HG02840 (cell line): Measurements from ENCODE around the gene CHCHD6.

ENCODE experiments used
- ATAC-seq: cut with Tn5 transposase; IDR thresholded peaks from one replicate; pipeline ENCODE4 v1.9.1; 2021; ENCODE audit warnings: mild to moderate bottlenecking, moderate library complexity, moderate number of reproducible peaks; ENCODE audit not compliant: unreplicated experiment, low FRiP score

The CHCHD6 gene

DNA sequence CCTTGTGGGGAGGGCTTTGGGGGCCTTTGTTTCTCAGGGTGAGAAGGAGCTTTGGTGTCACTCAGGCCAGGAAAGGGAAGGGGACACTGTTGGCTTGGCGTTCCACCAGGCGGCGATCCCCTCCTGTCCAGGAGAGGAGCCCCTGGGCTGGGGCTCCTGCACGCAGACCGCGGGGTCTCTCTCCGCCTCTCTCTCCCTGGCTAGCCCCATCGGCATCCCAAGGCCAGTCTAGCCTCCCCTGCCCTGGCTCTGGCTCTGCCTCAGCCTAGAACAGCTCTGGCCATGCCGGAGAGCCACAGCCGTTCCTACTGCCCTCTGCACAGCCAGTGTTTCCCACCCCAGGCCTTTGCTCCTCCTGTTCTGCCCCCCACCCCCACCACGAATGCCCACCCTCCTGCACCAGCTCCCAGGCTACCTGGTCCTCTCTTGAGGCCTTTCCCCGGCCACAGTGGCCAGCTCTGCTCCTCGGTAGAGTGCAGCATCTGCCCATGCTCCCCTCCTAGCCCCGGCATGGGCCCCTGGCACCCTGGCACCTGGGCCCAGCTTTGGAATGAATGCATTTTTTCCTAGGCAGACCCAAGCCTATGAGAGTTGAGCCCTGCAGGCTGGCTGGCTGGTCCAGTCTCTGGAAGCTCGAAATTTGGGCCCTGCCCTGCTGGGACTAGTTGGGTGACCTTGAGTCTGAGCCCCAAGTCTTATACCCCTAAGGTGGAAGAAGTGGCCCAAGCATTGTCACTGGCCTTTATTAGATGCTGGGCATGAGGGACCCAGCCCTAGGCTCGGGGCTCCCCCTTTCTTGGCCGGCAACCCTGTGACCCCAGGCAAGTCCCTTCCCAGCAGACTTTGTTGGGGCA, 281.3 kb downstream of the CHCHD6 start:
- ATAC-seq: no peak

DNA sequence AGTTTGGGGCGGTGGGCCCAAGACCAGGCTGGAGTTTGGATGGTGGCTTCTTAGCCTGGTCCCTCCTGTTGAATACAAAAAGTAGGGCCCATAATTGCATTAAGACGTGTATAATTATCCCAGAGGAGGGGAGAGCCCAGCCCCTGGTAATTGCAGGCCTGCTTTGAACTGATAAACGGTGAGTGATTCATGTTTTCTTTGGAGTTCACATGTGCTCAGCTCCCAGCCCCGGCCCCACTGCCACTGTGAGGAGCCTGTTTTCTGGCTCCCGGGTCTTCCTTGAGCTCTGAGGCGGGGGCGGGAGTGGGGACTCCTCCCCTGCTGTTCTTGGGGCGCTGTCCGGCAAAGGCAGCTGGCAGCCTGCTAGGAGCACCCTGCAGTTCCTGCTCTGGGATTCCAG, 282.0 kb downstream of the CHCHD6 start:
- no peak for ATAC-seq

DNA sequence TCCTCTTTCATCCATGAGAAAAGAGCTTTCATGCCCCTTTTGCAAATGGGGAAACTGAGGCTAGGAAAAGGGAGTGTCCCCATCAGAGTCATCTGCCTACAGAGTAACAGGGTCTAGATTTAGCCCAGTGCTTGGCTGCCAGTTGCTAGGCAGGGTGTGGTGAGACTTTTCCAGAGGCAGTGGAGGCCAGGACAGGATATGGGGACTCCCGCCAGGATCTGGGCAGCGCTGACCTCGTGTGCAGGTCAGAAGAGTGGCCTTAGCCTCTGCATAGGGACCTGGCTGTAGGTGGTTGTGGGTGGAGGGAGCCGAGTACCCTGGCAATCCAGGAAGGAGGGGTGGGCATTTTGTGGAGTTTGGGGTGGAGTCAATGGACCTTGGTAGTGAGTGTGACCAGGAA, 283.1 kb downstream of the CHCHD6 start:
- no peak for ATAC-seq

DNA sequence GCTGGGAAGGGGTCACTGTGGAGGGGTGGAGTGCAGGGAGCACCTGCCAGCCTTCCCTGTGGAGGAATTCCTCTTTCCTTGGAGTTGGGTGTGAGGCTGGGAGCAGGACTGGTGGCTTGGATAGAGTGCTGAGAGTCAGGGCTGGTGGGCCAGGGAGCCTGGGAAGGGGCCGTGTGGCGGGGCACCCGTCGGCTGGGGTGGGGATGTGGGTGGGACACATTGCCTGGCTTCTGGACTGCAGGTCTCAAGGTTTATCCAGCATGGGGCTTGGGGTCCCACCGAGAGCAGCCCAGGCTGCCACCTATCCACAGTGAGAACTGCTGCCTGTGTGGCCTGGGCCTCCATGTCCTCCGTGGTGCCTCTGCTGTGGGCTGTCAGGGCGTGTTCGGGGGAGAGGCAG, 283.6 kb downstream of the CHCHD6 start:
- ATAC-seq: no peak

DNA sequence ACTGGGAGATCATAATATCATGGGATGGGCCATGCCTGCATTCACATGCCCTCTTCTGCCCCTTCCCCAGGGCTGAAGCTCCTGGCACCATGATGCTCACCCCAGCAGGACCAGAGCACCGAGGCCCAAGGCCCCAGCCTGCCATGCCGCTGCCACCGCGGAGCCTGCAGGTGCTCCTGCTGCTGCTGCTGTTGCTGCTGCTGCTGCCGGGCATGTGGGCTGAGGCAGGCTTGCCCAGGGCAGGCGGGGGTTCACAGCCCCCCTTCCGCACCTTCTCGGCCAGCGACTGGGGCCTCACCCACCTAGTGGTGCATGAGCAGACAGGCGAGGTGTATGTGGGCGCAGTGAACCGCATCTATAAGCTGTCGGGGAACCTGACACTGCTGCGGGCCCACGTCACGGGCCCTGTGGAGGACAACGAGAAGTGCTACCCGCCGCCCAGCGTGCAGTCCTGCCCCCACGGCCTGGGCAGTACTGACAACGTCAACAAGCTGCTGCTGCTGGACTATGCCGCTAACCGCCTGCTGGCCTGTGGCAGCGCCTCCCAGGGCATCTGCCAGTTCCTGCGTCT, 284.5 kb downstream of the CHCHD6 start:
- no peak for ATAC-seq

DNA sequence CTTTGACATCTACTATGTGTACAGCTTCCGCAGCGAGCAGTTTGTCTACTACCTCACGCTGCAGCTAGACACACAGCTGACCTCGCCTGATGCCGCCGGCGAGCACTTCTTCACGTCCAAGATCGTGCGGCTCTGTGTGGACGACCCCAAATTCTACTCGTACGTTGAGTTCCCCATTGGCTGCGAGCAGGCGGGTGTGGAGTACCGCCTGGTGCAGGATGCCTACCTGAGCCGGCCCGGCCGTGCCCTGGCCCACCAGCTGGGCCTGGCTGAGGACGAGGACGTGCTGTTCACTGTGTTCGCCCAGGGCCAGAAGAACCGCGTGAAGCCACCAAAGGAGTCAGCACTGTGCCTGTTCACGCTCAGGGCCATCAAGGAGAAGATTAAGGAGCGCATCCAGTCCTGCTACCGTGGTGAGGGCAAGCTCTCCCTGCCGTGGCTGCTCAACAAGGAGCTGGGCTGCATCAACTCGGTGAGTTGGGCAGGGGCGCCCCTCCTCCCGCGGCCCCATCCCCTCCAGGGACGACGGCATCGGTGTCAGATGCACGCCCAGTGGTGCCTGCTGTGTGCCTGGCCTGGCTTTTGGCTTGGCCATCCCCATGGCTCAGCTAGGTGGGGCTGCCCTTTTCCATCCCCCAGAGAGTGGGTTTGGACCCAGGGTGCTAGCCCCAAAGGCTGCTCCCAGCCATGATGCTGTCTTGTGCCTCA, 285.4 kb downstream of the CHCHD6 start:
- ATAC-seq: no peak

DNA sequence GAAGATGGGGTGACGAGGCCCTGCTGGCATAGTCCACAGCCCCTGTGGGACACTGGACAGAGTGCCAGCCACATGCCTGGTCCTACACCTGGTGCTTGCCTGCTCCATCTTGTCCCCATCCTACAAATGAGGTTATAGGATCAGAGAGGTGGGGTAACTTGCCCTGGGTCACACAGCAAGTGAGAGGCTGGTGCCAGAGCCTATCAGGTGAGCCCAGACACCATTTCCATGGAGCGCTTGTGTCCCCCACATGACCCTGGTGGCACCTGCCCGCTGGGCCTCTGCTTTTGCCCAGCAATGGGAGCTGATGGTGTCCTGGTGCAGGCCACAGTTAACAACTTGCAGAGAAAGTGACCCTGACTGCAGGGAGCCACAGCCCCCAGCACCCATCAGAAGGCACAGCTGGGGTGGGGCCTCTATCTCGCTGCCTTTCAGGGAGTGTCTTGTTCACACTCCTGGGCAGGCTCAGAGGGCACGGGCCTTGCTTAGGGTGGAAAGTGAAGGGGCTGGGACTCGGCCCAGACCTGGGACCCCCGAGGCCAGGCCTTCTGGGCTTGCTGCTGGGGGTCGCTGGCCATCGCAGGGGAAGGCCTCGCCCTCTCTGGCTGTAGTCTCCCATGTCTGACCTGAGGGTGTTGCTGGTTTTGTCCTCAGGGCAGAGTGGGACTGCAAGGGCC, 286.1 kb downstream of the CHCHD6 start:
- no peak for ATAC-seq

DNA sequence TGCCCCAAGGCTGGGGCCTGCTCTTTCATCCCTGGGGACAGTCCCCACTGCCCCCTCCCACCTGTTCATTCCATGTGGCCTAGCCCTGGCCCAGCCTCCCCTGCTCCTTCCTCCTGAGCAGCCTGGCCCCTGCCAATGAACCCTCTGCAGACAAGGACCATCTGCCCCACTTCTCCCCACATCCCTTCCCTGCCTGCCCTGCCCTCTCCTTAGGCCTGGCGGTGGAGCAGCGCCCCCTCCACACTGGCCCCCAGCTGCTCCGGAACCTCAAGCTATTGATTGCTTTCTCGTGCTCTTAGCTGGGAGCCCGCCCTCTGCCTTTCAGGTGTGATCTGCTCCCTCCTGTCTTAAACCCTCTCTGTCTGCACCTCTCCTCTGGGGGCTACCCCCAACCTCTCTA, 286.9 kb downstream of the CHCHD6 start:
- no peak for ATAC-seq

DNA sequence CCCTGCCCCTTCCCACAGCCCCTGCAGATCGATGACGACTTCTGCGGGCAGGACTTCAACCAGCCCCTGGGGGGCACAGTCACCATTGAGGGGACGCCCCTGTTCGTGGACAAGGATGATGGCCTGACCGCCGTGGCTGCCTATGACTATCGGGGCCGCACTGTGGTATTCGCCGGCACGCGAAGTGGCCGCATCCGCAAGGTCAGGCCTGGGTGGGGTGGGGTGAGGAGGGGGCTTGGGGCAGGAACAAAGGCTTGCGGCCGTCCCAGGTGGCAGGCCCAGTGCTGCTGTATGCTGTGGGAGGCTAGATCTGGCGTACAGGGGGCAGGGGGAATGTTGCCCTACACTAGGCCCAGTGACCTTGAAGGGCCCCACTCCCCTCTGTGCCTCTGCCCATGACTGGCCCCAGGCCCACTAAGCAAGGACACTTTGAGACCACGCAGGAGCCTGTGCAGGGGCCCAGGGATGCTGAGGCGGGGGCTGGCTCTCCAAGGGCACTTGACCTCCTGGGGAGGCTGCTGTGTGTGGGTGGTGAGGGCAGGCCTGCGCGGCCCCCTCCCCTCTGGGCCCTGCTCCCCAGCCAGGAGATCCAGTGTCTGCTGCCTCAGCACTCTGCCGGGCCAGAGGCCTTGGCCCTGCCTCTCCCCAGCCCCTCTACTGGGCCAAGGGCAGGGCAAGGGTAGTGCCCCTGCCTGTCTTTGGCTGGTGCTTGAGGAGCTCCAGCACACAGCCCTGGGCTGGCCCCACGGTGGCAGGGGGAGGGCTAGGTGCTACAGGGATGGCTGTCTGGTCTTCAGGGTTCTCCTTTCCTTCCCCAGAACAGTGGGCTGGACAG, 287.5 kb downstream of the CHCHD6 start:
- no peak for ATAC-seq

DNA sequence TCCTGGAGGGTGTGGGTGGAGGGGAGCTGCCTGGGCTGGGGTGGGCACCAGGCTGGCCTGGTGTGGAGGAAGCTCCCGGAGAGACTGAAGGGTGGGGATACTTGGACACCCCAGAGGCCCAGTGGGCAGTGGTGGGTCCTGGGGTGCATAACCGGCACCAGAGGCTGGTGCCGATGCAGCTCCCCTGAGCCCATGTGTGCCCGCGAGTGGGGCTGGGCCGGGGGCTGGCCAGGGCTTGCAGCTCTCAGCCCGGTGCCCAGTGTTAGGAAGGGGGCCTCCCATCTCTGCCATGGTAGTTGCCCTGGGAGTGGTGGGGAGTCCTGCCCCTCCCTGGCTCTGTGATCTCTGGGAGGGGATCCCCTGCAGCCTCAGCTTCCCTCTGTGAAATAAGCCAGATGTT, 288.2 kb downstream of the CHCHD6 start:
- no peak for ATAC-seq

DNA sequence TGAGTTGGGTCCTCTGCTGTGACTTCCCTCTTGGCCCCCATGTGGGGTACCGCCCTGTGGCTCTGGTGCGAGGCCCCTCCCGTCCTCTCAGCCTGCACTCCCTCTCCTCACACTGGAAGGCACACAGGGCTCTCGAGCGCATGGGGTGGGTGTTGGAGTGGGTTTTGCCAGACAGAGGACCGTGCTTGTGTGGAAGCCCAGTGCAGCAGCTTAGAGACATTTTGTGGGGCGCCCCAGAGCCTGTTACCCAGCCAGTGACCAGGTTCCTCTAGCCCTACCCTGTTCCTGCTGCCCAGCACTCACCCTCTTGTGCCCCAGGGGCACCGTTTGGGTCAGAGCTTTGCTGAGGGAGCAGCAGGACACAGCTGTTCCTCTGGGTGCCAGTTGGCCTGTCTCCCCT, 288.7 kb downstream of the CHCHD6 start:
- ATAC-seq: no peak

DNA sequence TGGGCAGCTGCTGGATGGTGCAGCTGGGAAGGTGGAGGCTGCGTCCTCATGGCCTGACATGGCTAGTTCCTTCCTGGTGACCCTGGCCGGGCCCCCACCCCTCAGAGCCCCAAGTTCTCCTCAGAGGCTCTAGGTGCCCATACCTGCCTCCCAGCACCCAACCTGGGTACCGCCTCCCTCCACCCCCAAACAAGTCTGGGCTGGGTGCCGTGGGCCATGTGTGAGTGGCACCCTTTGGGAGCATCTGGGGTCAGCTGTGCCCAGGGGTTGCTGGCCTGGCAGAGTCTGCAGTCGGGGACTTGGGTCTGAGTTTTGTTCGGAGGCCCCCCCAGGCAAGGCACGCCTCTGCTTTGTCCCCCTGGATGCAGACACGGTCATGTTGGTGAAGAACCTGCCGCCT, 289.4 kb downstream of the CHCHD6 start:
- ATAC-seq: no peak

DNA sequence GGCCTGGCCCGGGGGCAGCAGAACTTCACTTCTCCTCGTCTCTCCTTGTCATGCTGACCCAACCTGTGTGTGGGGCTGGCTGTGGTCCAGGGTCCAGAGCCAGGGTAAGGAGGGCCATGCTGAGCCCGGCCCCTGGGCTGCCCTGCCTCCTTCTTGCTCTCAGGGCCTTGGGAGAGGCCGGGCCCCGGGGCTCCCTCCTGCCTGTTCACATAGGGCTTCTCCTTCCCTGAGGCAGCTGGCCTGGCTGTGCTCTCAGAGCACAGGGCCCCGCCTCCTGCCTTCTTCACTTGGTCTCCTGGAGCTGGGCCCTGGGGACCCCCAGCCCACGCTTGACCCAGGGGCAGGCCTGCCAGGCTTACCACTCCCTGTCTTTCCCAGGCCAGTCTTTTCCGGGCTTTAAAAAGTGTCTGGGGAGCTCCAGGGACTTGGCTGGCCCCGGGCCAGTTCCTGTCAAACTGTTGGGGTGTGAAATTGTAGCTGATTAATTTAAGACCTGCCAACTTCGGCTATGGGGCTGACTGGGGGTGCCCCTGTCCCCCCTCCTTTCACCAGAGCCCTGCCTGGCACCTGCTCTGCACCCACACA, 290.7 kb downstream of the CHCHD6 start:
- ATAC-seq: no peak

DNA sequence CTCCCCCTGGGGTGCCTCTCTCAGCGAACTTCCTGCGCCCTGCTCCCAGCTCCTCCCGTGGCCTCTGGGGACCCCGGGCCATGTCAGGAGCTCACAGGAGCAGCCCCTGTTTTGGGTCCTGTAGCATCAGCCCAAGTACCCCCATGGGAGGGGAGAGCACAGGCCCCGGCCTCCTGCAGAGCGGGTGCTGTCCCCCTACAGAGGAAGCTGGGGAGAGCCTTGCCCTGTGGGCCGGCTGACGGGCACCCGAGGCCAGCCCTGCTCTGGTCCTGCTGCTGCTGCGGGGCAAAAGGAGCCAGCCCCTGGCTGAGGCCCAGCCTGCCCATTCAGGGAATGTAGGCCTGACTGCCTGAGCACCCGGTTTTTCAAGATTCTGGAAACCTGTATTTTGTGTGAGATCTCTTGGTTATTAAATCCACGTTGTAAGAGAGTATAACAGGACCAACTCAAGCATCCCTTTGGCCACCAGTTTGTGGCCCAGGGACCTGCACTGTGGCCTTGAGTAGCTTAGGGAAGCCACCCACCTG, 291.3 kb downstream of the CHCHD6 start:
- ATAC-seq: no peak

DNA sequence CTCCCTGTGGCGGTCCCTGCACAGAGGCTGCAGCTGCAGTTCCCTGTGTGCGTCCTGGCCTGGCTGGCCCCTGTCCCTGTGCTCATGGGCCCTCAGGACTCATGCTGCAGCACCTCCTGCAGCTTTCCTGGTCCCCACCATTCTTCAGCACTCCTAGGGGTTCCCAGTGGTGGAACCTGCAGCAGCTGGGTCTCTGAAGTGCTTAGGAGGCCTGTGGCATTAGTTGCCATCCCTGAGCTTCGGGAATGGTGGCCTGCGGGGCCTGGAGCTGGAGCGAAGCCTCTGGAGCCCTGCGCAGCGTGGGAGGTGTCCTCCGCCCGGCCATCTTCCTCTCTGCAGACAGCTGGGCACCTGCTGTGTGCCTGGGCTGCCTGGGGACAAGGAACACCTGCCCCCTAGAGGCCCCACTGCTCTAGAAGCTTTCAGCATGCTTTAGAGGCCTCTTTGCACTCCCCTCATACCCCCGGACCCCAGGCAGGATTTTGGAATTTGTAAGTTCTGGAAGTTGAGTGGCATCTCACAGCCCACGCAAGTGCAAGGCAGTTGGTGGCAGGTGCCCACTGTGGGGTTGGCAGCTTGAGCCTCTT, 292.0 kb downstream of the CHCHD6 start:
- no peak for ATAC-seq

DNA sequence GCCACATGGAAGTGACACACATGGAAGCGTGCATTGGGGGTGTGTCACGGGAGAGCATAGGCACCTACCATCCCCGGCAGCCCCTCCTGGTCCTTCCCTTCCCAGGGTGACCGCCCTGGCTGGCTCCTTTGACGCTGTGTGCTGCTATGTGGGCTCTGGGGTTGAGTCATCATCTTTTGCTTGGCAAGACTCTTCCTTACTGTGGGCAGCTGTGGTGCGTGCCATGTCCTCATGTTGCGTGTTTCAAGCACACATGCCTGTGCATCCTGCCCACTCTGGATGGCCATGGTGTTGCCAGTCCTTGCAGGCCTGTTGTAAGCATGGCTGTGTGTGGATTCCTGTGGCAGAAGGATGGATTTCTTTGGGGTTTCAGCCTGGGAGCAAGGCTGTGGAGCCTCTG, 292.9 kb downstream of the CHCHD6 start:
- ATAC-seq: no peak

DNA sequence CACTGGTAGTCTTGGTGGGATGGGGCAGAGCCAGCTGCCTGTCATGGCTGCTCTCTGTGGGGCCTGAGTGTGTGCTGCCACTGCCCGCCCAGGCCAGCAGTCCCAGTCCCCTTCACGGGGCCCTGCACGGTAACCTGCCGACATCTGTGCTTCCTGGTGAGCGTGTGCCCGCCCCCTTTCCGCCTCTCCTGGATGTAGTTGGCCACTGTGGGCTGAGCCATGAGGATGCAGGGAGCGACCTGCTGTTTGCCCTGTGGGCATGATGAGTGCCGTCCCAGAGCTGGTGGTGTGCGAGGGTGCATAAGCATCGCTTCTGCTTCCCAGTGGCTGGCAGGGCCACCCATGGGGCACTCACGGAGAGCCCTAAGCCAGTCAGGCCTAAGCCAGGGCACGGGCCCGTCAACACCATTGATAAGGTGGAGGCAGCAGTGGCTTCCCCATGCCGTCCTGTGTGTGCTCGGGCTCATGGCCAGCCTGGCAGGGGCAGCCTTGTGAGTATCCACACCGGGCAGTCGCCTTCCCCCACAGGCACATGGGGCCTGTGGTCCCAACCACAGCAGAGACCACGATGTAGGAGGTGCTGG, 293.5 kb downstream of the CHCHD6 start:
- ATAC-seq: no peak

DNA sequence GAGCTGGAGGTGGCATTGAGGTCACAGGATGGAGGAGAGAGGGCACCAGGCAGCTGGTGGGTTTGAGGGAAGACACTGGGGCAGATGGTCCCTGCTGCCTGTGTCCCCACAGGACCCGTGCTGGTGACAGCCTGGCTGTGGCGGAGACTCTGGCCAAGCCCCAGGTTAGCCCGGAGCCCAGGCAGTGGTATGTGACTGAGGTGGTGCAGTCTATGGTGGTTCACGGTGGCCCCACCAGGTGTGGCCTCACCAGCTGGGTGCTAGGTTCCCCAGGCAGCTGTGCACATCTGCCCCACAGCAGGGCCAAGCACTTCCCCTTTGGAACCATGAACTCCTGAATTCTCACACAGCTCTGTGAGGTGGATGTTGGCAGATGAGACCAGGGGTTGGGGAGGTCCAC, 294.3 kb downstream of the CHCHD6 start:
- ATAC-seq: no peak

DNA sequence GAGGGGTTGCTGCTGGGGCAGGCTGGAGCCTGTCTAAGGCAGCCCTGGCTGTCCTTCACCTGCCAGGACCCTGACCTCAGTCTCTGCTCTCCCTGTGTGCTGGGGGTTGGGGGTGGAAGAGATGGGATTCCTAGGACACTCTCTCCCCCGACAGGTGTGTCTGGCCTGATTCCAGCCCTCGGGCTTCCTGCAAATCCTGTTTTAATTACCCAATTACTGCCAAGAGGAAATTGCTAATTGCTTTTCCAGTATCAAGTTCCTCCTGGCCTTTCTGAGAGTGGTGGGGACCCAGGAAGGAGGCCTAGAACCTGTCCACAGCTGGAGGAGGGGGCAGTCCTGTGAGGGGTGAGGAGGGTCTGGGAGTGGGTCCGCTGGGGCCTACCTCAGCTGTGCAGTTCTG, 294.7 kb downstream of the CHCHD6 start:
- no peak for ATAC-seq
